ENCODE results near the gene NTM.

Gene NTM

GRCh38 chr11:132037956-132038355 lies 667.5 kb downstream of the NTM start:
- no peak overlapping the region for H3K4me3 ChIP-seq (ENCODE audit: low read length)
- no peak for TF ChIP-seq CTCF (conservative IDR thresholded peaks at IDR 0.05; ENCODE audit: low read length)
- no peak for DNase-seq (ENCODE audit: low read depth)

DNA sequence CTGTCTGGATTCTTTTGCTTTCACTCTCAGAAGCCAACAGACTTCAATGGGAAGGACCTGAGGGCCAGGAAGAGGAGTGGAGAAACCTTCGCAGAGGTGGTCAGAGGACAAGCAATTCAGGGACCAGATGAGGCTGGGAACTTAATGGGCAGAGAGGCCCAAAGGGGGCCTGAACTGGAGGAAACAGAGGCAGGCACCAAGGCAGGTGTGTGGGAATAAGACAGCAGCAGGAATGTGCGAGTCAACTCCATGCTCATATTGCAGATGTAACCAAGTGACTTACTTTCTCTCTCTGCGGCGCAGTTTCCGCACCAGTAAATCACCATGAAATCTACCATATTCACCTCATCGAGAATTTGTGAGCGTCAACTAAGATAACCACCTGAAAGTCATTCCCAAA lies 669.1 kb downstream of the NTM start:
- H3K4me3 ChIP-seq (ENCODE audit: low read length): no peak overlapping the region
- DNase-seq (ENCODE audit: low read depth): no peak
- no peak for TF ChIP-seq CTCF (conservative IDR thresholded peaks at IDR 0.05; ENCODE audit: low read length)

- DNase-seq (ENCODE audit: low read depth): no peak
- no peak overlapping the region for H3K4me3 ChIP-seq (ENCODE audit: low read length)
- no peak for TF ChIP-seq CTCF (conservative IDR thresholded peaks at IDR 0.05; ENCODE audit: low read length)
These were observed 671.9 kb downstream of the NTM start for GRCh38 chr11:132042296-132042695.

DNA sequence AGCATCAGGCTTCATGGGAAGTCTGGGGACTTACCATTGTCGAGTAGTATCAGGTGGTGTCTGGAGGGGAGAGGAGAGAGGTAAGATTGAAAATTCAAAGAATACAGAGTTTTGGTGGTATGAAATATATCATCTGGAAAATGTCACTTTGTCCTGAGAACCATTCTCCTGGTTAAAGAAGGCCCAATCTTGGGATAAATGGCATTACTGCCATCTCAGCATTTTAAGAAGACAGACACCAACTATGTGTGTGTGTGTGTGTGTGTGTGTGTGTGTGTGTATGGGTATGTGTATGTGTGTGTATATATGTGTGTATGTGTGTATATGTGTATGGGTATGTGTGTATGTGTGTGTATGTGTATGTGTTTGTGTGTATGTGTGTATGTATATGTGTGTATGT lies 673.3 kb downstream of the NTM start:
- TF ChIP-seq CTCF (conservative IDR thresholded peaks at IDR 0.05; ENCODE audit: low read length): no peak
- no peak for DNase-seq (ENCODE audit: low read depth)
- H3K4me3 ChIP-seq (ENCODE audit: low read length): no peak overlapping the region

DNA sequence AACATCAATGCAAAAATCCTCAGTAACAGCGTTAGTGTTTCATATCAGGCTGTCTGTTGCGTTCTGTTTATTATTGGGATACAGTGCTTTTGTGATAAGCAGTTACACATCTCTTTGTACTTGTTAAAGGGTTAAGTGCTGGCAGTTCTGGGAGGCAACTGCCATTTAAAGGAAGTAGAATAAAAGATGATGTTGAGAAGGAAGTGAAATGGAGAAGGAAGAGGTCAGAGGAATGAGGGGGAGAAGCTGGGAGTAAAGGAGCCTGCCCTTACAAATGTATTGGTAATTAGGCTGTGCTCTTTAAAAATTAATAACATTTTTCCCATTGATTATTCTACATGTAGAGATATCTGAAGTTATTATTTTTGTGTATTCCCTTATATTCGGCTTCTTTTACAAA lies 674.7 kb downstream of the NTM start:
- no peak for DNase-seq (ENCODE audit: low read depth)
- no peak overlapping the region for H3K4me3 ChIP-seq (ENCODE audit: low read length)
- no peak for TF ChIP-seq CTCF (conservative IDR thresholded peaks at IDR 0.05; ENCODE audit: low read length)

GRCh38 chr11:132046288-132046865 lies 676.0 kb downstream of the NTM start:
- DNase-seq (ENCODE audit: low read depth): no peak
- no peak for TF ChIP-seq CTCF (conservative IDR thresholded peaks at IDR 0.05; ENCODE audit: low read length)
- no peak overlapping the region for H3K4me3 ChIP-seq (ENCODE audit: low read length)

- no peak overlapping the region for H3K4me3 ChIP-seq (ENCODE audit: low read length)
- no peak for TF ChIP-seq CTCF (conservative IDR thresholded peaks at IDR 0.05; ENCODE audit: low read length)
- DNase-seq (ENCODE audit: low read depth): no peak
These were observed 676.8 kb downstream of the NTM start for GRCh38 chr11:132047167-132047566.
